ENCODE measurements around the gene LST1. TPM values are rescaled to one million over a fixed set of nuclear protein-coding genes. Genes with fewer than 3 reads are reported as not detected.

Gene LST1
- total RNA-seq, 1 donor from 2014 or later = not detected

DNA sequence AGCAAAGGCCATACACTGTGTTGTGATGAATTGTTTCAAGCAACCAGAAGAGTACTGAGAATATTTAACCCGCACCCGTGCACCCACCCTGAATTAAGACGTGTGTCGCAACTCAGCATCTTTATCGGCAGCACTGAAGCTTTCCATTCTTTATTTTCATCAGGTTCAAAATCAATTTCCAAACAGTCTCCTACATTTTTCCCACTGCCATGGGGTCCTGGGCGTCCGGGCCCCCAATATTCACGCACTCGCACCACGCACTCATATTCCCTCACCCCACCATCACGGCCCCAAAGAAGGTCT lies 5.7 kb upstream of the LST1 start:
- Mint-ChIP-seq H3K27me3 (peaks cover 51% of the 10 kb centered on the region), H3K9me3 (ENCODE audit: low read depth) (no peaks in the 10 kb centered on the region), H3K4me3 (ENCODE audit: low read depth) (peak overlapping the region; percentile 92), H3K4me1 (ENCODE audit: low read depth) (peaks cover 11% of the 10 kb centered on the region), H3K36me3 (ENCODE audit: insufficient read depth) (no peaks in the 10 kb centered on the region), H3K27ac (no peak overlapping the region)
- DNase-seq (ENCODE audit: low spot score, unreplicated experiment) = no peak
- TF ChIP-seq, protein P1, sequence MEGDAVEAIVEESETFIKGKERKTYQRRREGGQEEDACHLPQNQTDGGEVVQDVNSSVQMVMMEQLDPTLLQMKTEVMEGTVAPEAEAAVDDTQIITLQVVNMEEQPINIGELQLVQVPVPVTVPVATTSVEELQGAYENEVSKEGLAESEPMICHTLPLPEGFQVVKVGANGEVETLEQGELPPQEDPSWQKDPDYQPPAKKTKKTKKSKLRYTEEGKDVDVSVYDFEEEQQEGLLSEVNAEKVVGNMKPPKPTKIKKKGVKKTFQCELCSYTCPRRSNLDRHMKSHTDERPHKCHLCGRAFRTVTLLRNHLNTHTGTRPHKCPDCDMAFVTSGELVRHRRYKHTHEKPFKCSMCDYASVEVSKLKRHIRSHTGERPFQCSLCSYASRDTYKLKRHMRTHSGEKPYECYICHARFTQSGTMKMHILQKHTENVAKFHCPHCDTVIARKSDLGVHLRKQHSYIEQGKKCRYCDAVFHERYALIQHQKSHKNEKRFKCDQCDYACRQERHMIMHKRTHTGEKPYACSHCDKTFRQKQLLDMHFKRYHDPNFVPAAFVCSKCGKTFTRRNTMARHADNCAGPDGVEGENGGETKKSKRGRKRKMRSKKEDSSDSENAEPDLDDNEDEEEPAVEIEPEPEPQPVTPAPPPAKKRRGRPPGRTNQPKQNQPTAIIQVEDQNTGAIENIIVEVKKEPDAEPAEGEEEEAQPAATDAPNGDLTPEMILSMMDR (IDR thresholded peaks at IDR 0.05; ENCODE audit: unreplicated experiment) = no peak

DNA sequence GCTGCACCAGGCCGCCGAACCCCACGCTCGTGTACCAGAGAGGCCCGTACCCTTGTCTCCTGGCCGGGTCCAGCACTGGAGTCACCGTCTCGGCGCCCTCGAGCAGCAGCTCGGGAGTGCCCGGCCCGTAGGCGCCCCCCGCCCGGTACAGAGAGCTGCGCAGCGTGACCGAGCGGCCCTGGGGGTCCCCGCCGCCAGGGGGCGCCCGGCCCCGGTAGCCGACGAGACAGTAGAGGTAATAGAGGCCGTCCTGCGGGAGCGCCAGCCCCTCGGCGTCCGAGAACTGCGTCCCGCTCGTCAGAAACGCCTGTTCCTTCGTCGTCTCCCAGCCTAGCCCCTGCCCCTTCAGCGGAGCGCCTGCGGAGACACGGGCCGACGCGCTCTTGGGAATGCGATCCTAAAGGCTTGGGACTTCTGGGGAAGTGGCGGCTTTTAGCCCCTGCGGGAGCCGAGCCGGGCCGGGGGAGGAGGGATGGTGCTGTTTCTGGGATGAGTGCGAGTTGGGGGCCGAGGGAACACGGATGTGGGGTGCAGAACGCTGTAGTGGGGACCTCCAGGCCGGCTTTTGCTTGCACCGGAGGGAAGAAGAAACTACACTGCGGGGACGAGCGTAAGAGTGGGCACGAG lies 5.2 kb upstream of the LST1 start:
- peaks cover 49% of the 10 kb centered on the region for H3K27me3 Mint-ChIP-seq
- H3K36me3 Mint-ChIP-seq (ENCODE audit: insufficient read depth) = no peaks in the 10 kb centered on the region
- H3K4me3 Mint-ChIP-seq (ENCODE audit: low read depth) = peak overlapping the region; percentile 92
- peaks cover 11% of the 10 kb centered on the region for H3K4me1 Mint-ChIP-seq (ENCODE audit: low read depth)
- TF ChIP-seq, protein P1 (IDR thresholded peaks at IDR 0.05; ENCODE audit: unreplicated experiment) = peak; percentile 100
- no peaks in the 10 kb centered on the region for H3K9me3 Mint-ChIP-seq (ENCODE audit: low read depth)
- DNase-seq (ENCODE audit: low spot score, unreplicated experiment) = peak; percentile 89
- H3K27ac Mint-ChIP-seq = peak overlapping the region; percentile 92

DNA sequence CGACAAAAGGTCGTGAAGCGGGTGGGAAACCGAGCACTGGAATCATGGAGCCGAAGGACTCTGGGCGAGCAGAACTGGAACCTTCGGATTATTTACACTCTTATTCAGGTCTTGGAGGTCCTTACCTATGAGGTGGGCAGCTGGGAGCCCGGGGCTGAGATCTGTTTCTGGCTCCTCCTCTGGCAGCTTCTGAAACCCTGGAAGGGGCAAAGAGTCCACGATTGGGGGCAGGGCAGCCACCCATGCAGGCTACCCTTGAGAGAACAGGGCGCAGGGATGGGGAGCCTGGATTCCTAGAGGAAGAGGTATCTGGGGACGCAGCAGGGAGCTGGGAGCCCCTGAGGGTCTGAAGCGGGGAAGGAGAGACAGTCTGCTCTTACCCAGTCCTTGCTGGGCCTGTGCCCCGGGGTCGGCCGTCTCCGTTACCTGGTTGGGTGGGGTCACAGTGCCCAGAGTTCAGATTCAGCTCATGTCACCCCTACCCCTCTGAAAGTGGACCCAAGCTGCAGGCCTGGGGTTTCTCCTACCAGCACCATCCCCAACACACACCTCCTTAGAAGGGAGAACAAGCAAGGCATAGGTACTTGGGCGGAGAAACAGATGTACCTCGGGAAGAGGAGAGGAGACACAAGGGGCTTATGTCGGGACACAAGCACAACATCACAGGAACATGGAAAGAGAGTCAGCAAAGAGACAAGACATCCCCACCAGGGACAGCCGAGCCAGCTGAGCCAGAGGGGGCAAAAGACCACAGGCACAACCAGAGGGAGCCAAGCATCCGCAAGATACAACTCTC lies 4.4 kb upstream of the LST1 start:
- Mint-ChIP-seq H3K36me3 (ENCODE audit: insufficient read depth) (no peaks in the 10 kb centered on the region), H3K27ac (peak overlapping the region; percentile 92), H3K4me3 (ENCODE audit: low read depth) (peak overlapping the region; percentile 92), H3K9me3 (ENCODE audit: low read depth) (no peaks in the 10 kb centered on the region), H3K27me3 (peaks cover 43% of the 10 kb centered on the region), H3K4me1 (ENCODE audit: low read depth) (peaks cover 11% of the 10 kb centered on the region)
- no peak for DNase-seq (ENCODE audit: low spot score, unreplicated experiment)
- TF ChIP-seq, protein P1 (IDR thresholded peaks at IDR 0.05; ENCODE audit: unreplicated experiment) = no peak

DNA sequence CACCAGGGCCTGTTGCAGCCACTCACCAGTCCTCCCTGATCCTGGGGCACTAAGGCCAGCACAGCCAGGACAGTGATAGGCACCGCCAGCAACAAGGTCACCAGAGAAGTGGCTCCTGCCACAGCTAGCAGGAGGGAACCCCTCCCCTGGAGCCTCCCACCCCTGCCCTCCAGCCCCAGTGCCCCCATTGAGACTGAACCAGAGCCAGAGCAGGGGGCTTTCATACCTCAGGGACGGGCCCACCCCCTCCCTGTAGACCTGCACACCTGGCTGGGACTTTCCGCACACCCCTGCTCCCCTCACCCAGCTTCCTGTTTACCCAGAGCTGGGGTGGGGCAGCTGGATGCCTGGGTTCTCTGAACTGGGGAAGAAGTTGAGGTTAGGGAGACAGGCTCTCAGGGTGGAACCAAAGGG lies 3.8 kb upstream of the LST1 start, which contains the start of gene LTB:
Gene LTB, minus strand, starts transcription at position 195 of the 414 bp plus-strand sequence. Its CDS starts 7 bp downstream, at position 188.
- H3K27me3 Mint-ChIP-seq = peaks cover 45% of the 10 kb centered on the region
- TF ChIP-seq, protein P1 (IDR thresholded peaks at IDR 0.05; ENCODE audit: unreplicated experiment) = no peak
- H3K27ac Mint-ChIP-seq = peak within 1 kb of the TSS; percentile 92
- peaks cover 11% of the 10 kb centered on the region for H3K4me1 Mint-ChIP-seq (ENCODE audit: low read depth)
- peak within 1 kb of the TSS; percentile 92 for H3K4me3 Mint-ChIP-seq (ENCODE audit: low read depth)
- DNase-seq (ENCODE audit: low spot score, unreplicated experiment) = no peak
- no peaks in the 10 kb centered on the region for H3K9me3 Mint-ChIP-seq (ENCODE audit: low read depth)
- H3K36me3 Mint-ChIP-seq (ENCODE audit: insufficient read depth) = no peaks in the 10 kb centered on the region

DNA sequence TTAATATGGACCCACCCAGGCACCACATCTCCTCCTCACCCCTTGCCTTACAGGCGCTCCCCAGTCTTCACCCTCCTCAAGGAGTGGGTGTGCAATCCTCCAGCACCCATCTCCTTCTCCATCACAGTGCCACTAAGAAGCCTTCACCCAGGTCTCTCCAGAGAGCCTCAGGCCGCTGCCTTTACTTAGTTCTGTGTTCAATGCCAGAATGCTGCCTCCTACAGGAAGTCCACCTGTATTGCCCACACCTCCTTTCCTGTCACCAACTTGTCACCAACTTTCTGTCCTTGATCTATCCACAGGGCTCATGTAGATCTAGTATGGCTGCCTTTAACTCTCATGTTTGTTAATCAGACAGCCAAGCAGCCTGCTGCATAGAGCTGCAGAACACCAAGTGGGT lies 586 bp upstream of the LST1 start:
- Mint-ChIP-seq H3K27ac (no peak overlapping the region), H3K9me3 (ENCODE audit: low read depth) (no peaks in the 10 kb centered on the region), H3K27me3 (peaks cover 38% of the 10 kb centered on the region), H3K4me3 (ENCODE audit: low read depth) (no peak overlapping the region), H3K4me1 (ENCODE audit: low read depth) (peaks cover 10% of the 10 kb centered on the region), H3K36me3 (ENCODE audit: insufficient read depth) (no peaks in the 10 kb centered on the region)
- TF ChIP-seq, protein P1 (IDR thresholded peaks at IDR 0.05; ENCODE audit: unreplicated experiment) = peak; percentile 47
- DNase-seq (ENCODE audit: low spot score, unreplicated experiment) = no peak
